ACHN (cell line): Measurements from ENCODE around the gene E4F1.
"Not testable (repeated sequence)": the region's sequence is repeated elsewhere in the genome, so short reads cannot be mapped to it uniquely, and the experiment has no call there.

Source experiments
- DNase-seq: peaks from one replicate; pipeline ENCODE4 v3.0.0-alpha.2; 2015
- in situ Hi-C: cut with HindIII; loops from 2 replicates; pipeline ENCODE4 v1.10.0; 2017; ENCODE audit warnings: low sequenced_read_pairs, low pct_ligation_motif_present, low pct_unique_long_range_greater_than_20kb

E4F1 gene

DNA sequence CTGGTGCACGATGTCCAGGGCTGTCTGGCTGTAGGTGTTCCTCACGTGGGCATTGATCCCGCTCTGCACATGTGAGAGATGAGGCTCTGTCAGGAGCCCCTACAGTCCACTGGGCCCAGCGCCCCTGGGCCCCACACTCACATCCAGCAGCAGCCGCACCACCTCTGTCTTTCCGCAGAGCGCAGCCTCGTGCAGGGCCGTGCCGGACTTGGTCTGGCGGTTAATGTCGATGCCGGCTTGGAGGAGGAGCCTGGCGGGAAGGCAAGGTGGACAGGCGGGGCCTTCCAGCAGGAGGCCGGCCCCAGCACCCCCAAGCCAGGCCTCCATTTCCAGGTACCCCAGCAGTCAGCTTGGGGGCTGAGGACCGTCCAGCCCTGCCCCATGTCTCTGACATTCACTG, 36.2 kb upstream of the E4F1 start:
- DNase-seq: no peak
- in situ Hi-C loops: no loop called here

GRCh38 chr16:2188395-2188794, 35.0 kb upstream of the E4F1 start:
- in situ Hi-C loops: no loop called here

GRCh38 chr16:2189252-2189893, 34.0 kb upstream of the E4F1 start:
- DNase-seq: no peak
- in situ Hi-C loops: no loop called here

More at GRCh38 chr16:2188395-2188794, 35.0 kb upstream of the E4F1 start:
- no peak for DNase-seq

DNA sequence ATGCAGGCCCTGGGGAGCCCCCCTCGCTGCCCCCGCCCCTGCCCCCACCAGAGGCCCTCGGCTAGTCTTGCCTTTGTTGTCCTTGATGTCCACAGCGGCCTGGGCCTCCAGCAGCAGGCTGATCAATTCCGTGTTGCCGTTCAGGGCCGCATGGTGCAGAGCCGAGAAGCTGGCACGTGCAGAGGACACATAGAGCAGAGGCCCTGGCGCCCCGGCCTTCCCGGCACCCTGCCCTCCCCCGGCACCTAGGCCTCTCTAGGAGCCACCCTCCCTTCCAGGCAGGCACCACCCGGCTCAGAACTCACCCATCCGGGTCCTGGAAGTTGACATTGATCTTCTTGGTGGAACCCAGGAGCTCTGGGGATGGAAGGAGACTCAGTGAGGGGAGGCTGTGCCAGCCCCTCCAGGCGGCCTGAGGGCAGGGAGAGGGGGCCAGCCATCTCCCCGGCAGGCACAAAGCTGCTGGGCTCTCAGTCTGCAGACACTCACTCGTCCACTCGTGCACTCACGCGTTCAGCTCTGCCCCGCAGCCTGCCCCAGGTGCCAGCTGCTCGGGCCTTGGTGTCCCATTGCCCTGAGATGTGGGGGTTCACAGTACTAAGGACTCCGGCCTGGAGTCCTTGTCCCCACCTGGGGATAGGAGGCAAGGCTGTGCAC, 33.3 kb upstream of the E4F1 start:
- DNase-seq: no peak
- in situ Hi-C loops: no loop called here

- DNase-seq: no peak
- in situ Hi-C loops: no loop called here
Measured at GRCh38 chr16:2190659-2191445, 32.5 kb upstream of the E4F1 start.

DNA sequence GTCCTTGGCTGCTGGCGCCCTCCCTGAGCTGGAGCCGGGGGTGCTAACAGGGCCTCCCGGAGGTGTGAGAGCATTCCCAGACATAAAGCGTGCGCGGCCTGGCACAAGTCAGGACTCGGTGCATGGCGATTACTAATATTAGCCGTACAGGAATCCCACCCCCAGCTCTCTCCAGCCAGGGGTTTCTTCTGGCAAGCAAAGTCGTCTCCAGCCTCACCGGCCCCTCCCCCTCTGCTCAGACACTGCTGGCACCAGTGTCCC, 32.0 kb upstream of the E4F1 start:
- no peak for DNase-seq
- in situ Hi-C loops: no loop called here

GRCh38 chr16:2194166-2194834, 29.1 kb upstream of the E4F1 start:
- peak; percentile 23 for DNase-seq
- in situ Hi-C loops: no loop called here

DNA sequence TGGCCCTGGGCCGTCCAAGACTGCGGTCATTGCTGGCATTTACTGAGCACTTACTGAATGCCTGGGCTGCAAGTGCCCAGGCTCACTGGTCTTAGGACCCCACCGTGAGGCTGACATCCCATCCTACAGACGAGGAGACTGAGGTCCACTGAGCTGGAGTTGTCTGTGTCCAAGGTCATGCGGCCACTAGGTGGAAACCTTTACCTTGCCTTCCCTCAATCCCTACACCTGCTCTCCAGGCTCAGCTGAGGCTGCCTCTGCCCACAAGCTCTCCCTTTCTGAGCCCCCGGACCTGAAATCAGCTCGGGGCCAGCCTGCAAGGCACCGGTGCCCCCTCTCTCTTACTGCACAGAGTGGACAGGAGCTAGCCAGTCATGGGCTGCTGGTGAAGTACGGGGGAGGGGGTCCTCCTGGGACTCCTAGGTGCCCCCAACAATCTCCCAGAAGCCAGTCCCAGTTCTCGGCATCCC, 28.5 kb upstream of the E4F1 start:
- peak; percentile 70 for DNase-seq
- in situ Hi-C loops: no loop called here

DNA sequence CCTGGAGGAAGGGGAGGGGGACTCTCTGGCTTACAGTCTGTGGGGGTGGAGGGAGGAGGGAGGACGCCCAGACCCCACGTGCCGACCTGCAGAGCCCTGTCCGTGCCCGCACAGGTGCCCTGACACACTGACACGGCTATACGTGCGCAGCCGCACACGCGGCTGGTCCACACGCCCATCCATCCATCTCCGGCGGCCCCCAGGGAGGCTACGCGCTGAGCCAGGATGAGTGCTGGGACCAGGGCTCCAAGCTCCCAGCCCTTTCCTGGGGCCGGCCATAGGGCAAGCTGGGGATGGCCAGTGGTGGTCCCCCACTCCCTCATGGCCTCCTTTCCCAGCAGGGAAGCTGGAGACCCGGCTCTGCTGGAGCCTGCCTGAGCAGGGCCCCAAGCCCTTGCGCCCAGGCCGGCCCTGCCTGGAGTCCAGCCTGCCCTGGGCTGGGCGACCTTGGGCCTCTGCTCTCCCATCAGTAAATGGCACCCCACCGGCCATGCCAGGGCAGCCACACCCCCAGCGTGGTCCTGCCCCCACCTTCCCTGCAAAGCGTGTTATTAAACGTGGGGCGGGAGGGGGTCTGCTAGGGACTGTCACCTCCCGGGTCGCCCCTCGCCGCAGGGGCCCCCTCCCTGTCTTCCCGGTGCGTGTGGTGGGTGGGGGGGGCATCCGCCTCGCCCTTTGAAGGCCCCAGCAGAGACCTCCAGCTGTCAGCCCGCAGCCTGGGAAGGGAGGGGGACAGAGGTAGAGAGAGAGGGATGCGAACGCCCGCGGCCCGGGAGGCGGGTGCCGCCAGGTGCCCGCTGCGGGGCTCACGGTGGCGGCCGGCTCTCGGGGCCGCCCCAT, 27.8 kb upstream of the E4F1 start:
- DNase-seq: no peak
- in situ Hi-C loops: no loop called here

- peak; percentile 47 for DNase-seq
- in situ Hi-C loops: no loop called here
Measured at GRCh38 chr16:2196162-2196980, 27.0 kb upstream of the E4F1 start, which contains the start of gene CASKIN1. Gene CASKIN1, minus strand, starts transcription at chr16:2196605. Its CDS starts 173 bp downstream, at chr16:2196432.

- DNase-seq: no peak
- in situ Hi-C loops: no loop called here
Measured at GRCh38 chr16:2196981-2197511, 26.3 kb upstream of the E4F1 start.

DNA sequence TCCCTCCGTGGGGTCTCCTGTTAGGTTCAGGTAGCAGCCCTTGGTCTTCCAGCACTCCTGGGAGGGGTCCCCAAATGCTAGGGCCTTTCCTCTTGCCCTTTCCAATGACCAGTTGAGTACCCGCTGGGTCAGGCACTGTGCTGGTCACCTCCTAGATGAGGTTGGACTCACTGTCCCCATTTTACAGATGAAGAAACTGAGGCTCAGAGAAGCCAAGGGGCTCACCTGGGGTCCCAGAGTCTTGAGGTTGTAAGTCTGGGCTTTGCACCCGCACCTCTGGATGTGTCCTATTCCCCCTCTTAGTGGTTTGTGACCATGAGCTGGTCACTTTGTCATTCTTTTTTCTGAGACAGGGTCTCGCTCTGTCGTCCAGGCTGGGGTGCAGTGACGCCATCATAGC, 25.6 kb upstream of the E4F1 start:
- DNase-seq: no peak
- in situ Hi-C loops: no loop called here

DNA sequence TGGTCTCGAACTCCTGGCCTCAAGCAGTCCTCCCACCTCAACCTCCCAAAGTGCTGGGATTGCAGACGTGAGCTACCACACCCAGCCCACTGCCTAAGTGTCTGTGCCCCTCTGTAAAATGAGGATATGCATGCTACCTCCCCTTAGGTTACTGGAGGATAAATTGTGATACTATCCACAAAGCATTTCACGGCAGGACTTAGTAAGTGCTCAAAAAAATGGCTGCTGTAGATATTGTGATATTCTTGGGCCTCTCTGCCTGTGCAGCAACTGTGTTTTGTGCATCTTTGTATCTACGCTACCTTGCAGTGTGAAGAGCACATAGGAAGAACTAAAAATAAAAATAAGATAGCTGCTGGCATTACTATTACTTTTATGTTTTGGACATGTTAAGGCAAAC, 25.1 kb upstream of the E4F1 start:
- in situ Hi-C loops: no loop called here
- DNase-seq: no peak

GRCh38 chr16:2199095-2199494, 24.3 kb upstream of the E4F1 start:
- DNase-seq: no peak
- in situ Hi-C loops: no loop called here

GRCh38 chr16:2199621-2200139, 23.7 kb upstream of the E4F1 start:
- in situ Hi-C loops: no loop called here
- no peak for DNase-seq

- in situ Hi-C loops: no loop called here
- DNase-seq: no peak
Measured at GRCh38 chr16:2200313-2200712, 23.1 kb upstream of the E4F1 start.

DNA sequence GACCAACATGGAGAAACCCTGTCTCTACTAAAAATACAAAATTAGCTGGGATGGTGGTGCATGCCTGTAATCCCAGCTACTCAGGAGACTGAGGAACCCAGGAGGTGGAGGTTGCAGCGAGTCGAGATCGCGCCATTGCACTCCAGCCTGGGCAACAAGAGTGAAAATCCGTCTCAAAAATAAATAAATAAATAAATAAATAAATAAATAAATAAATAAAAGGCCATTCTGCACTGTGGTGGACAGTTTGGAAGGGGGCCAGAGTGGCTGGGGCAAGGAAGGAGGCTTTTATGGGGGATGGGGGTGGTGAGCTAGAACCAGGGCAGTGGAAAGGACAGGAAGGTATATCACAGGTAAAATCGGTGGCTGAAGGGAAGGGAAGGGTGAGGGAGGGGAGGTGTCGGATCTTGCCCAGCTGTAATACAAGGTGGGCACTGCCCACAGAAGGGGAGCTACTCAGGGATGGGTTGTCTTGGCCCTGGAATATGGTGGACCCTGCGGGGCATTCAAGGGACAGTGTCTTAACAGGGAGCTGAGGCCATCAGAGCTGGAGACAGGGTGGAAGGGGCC, 20.2 kb upstream of the E4F1 start:
- in situ Hi-C loops, DNase-seq: not testable (repeated sequence)
